HepG2 (cell line): Measurements from ENCODE around the gene NLRP6. TPM values are rescaled to one million over a fixed set of nuclear protein-coding genes. Genes with fewer than 3 reads are reported as not detected.

Source experiments
- IRF9 ChIP-seq: sonication (generic); formaldehyde crosslinking; IDR thresholded peaks from 2 replicates; pipeline ENCODE4 v1.8.0; 2022; ENCODE audit warnings: missing genetic modification reagents, mild to moderate bottlenecking, borderline replicate concordance
- KLF11 ChIP-seq: IDR thresholded peaks from 2 replicates; pipeline ENCODE4 v1.6.1; 2016; ENCODE audit warnings: missing compliant biosample characterization
- ZBTB40 ChIP-seq, 2 experiments: fragments of 450-650 bp in 1 of 2; sonication (generic) in 1 of 2; formaldehyde crosslinking in 1 of 2; IDR thresholded peaks; 2 replicates each; pipeline versions ENCODE4 v1.6.1 to v1.8.0; 2016 to 2022; ENCODE audit warnings: antibody characterized with exemption in 1 of 2, mild to moderate bottlenecking in 1 of 2, missing genetic modification reagents in 1 of 2
- polyA plus RNA-seq, 8 experiments: library from polyadenylated mRNA; depleted of rRNA in 3 of 8; stranded (reverse) in 7 of 8; unstranded in 1 of 8; fragments of >200 nt; fragmentation: Illumina TruSeq in 4 of 8; extraction: Trizol in 4 of 8; gene quantifications; 2 replicates each; pipeline versions ENCODE4 v1.2.1 to v1.2.3, GENCODE V29; 2011 to 2016; ENCODE audit warnings: low read depth in 4 of 8, missing spikeins in 1 of 8, mixed read lengths in 1 of 8; ENCODE audit not compliant: insufficient read depth in 1 of 8
- total RNA-seq, 5 experiments: library from RNA; depleted of rRNA; stranded (reverse); fragments of >200 nt; fragmentation: Illumina TruSeq; extraction: Trizol; gene quantifications; 2 replicates each; pipeline ENCODE4 v1.2.3, GENCODE V29; 2016; ENCODE audit warnings: low read depth in 1 of 5

NLRP6 gene
- total and polyA plus RNA-seq, 2 of the 13 experiments (the other 11 are each of a cell fraction or from before 2014, with no cell fraction given) = not detected

GRCh38 chr11:289398-289711 lies 11.1 kb downstream of the NLRP6 start (continued):
- TF ChIP-seq ZBTB40 (IDR thresholded peaks at IDR 0.05) = no peak
- no peak for TF ChIP-seq ZBTB40 (CRISPR knock-in tag; IDR thresholded peaks at IDR 0.05)
- no peak for TF ChIP-seq KLF11 (CRISPR knock-in tag)
- no peak for TF ChIP-seq IRF9 (CRISPR knock-in tag)
